GM12891 (cell line): ENCODE data around the gene NCKAP5.

Experiments
- DNase-seq: peaks from one replicate; pipeline ENCODE4 v3.0.0; 2011; ENCODE audit warnings: low spot score; ENCODE audit not compliant: insufficient read length
- FAIRE-seq: peaks from 2 replicates; lab custom pipeline; 2011; peaks lifted over from hg19 to GRCh38; lab: Jason Lieb, UNC
- PAX5 ChIP-seq: IDR thresholded peaks from 2 replicates; pipeline ENCODE4 v1.6.1; 2011; ENCODE audit warnings: low read length, moderate library complexity, mild to moderate bottlenecking; ENCODE audit not compliant: insufficient read depth, severe bottlenecking
- POLR2A ChIP-seq: IDR thresholded peaks from 2 replicates; pipeline ENCODE4 v1.6.1; 2011; ENCODE audit warnings: low read depth, low read length, control low read depth
- POLR2AphosphoS5 ChIP-seq: IDR thresholded peaks from 2 replicates; pipeline ENCODE4 v1.6.1; 2011; ENCODE audit warnings: low read depth, low read length, control low read depth
- POU2F2 ChIP-seq: IDR thresholded peaks from 2 replicates; pipeline ENCODE4 v1.6.1; 2011; ENCODE audit warnings: low read depth, mild to moderate bottlenecking, control low read depth, low read length, moderate library complexity
- SPI1 ChIP-seq: IDR thresholded peaks from 2 replicates; pipeline ENCODE4 v1.6.1; 2011; ENCODE audit warnings: low read depth, low read length, control low read depth
- TAF1 ChIP-seq: IDR thresholded peaks from 2 replicates; pipeline ENCODE4 v1.6.1; 2011; ENCODE audit warnings: low read depth, low read length, control low read depth

Gene NCKAP5

GRCh38 chr2:133266041-133266925, 302.0 kb downstream of the NCKAP5 start:
- no peak for FAIRE-seq
- TF ChIP-seq PAX5 (no peak), POLR2AphosphoS5 (no peak), SPI1 (no peak), POLR2A (no peak), POU2F2 (no peak)
- no peak for DNase-seq

- DNase-seq (no peak), FAIRE-seq (no peak)
- TF ChIP-seq PAX5, result no peak
- TF ChIP-seq POLR2AphosphoS5, result no peak
- no peak for TF ChIP-seq POU2F2
- TF ChIP-seq TAF1, result no peak
- TF ChIP-seq SPI1, result no peak
- no peak for TF ChIP-seq POLR2A
Measured at GRCh38 chr2:133265432-133265949, 302.8 kb downstream of the NCKAP5 start.

GRCh38 chr2:133264989-133265401, 303.3 kb downstream of the NCKAP5 start:
- FAIRE-seq, result no peak
- TF ChIP-seq PAX5, result no peak
- no peak for TF ChIP-seq POLR2A
- TF ChIP-seq TAF1, result no peak
- no peak for TF ChIP-seq POLR2AphosphoS5
- no peak for TF ChIP-seq SPI1
- no peak for TF ChIP-seq POU2F2
- DNase-seq, result no peak

- DNase-seq (no peak), FAIRE-seq (no peak)
- TF ChIP-seq POU2F2 (no peak), POLR2A (no peak), SPI1 (no peak), PAX5 (no peak), POLR2AphosphoS5 (no peak), TAF1 (no peak)
Measured at GRCh38 chr2:133262893-133263292, 305.4 kb downstream of the NCKAP5 start.

GRCh38 chr2:133255360-133255759, 312.9 kb downstream of the NCKAP5 start:
- FAIRE-seq (no peak), DNase-seq (no peak)
- no peak for TF ChIP-seq SPI1
- no peak for TF ChIP-seq POU2F2
- no peak for TF ChIP-seq POLR2A
- TF ChIP-seq POLR2AphosphoS5, result no peak
- no peak for TF ChIP-seq PAX5
- no peak for TF ChIP-seq TAF1

GRCh38 chr2:133253793-133254192, 314.5 kb downstream of the NCKAP5 start:
- DNase-seq, result no peak
- no peak for TF ChIP-seq SPI1
- TF ChIP-seq TAF1, result no peak
- TF ChIP-seq PAX5, result no peak
- TF ChIP-seq POU2F2, result no peak
- no peak for TF ChIP-seq POLR2AphosphoS5
- TF ChIP-seq POLR2A, result no peak
- FAIRE-seq, result no peak

- TF ChIP-seq SPI1, result no peak
- TF ChIP-seq POLR2AphosphoS5, result no peak
- TF ChIP-seq POLR2A, result no peak
- TF ChIP-seq POU2F2, result no peak
- TF ChIP-seq PAX5, result no peak
- no peak for TF ChIP-seq TAF1
- DNase-seq (no peak), FAIRE-seq (no peak)
Measured at GRCh38 chr2:133252780-133253355, 315.4 kb downstream of the NCKAP5 start.

GRCh38 chr2:133249362-133249761, 318.9 kb downstream of the NCKAP5 start:
- TF ChIP-seq POU2F2, result no peak
- no peak for TF ChIP-seq SPI1
- no peak for TF ChIP-seq PAX5
- TF ChIP-seq TAF1, result no peak
- no peak for TF ChIP-seq POLR2A
- no peak for TF ChIP-seq POLR2AphosphoS5
- FAIRE-seq (no peak), DNase-seq (no peak)

GRCh38 chr2:133248264-133248663, 320.0 kb downstream of the NCKAP5 start:
- FAIRE-seq, result no peak
- TF ChIP-seq PAX5, result no peak
- no peak for TF ChIP-seq SPI1
- no peak for TF ChIP-seq POLR2AphosphoS5
- no peak for TF ChIP-seq POU2F2
- no peak for TF ChIP-seq TAF1
- no peak for TF ChIP-seq POLR2A
- DNase-seq, result no peak
